ENCODE data around the gene DCST1. TPM values are rescaled to one million over a fixed set of nuclear protein-coding genes. Genes with fewer than 3 reads are reported as not detected.
"Not testable (repeated sequence)": the region's sequence is repeated elsewhere in the genome, so short reads cannot be mapped to it uniquely, and the experiment has no call there.

The DCST1 gene, protein sequence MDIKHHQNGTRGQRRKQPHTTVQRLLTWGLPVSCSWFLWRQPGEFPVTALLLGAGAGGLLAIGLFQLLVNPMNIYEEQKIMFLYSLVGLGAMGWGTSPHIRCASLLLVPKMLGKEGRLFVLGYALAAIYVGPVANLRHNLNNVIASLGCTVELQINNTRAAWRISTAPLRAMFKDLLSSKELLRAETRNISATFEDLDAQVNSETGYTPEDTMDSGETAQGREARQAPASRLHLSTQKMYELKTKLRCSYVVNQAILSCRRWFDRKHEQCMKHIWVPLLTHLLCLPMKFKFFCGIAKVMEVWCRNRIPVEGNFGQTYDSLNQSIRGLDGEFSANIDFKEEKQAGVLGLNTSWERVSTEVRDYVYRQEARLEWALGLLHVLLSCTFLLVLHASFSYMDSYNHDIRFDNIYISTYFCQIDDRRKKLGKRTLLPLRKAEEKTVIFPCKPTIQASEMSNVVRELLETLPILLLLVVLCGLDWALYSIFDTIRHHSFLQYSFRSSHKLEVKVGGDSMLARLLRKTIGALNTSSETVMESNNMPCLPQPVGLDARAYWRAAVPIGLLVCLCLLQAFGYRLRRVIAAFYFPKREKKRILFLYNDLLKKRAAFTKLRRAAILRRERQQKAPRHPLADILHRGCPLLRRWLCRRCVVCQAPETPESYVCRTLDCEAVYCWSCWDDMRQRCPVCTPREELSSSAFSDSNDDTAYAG
- total RNA-seq = not detected

DNA sequence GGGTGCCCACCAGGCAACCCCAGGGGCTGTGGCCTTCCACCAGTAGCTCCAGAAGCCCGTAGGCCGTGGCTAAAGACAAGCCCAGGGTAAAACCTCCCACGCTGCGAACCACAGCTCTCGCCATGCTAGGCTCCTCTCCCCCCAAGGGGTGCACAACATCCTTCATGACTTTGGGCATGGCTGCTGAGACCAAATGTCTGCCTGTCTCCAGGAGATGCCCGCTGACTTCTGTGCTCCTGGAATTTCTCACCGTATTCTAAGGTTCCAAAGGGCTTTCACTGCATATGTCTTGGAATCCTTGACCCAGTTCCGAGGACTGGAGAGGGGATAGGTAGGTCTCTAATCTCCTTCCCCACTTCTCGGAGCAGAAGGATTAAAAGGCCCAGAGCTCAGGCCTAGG, at the start of gene DCST1, which contains the start of gene DCST2:
Gene DCST1, plus strand, starts transcription at position 301 of the 400 bp plus-strand sequence. CDS start 213 bp downstream, outside the sequence.
Gene DCST2, minus strand, starts transcription at position 258 of the 400 bp plus-strand sequence. Its CDS starts 80 bp downstream, at position 178.
- ATAC-seq (no peak), DNase-seq (no peak)
- intact Hi-C loops (cut with DNase I) = no loop called here
- 93 to 95% methylated on average over 7 to 9 of the region's 9 CpGs for WGBS, 2 donors
- H3K4me1 ChIP-seq = no peaks in the 10 kb centered on the region
- H3K9me3 ChIP-seq = no peaks in the 10 kb centered on the region
- H3K27ac ChIP-seq = no peak within 1 kb of the TSS
- H3K4me3 ChIP-seq = no peak within 1 kb of the TSS
- no peaks in the 10 kb centered on the region for H3K36me3 ChIP-seq (replicated peaks in 1 of 2; ENCODE audit: insufficient read depth in 1 of 2, low read depth in 2 of 2)
- H3K27me3 ChIP-seq = no peaks in the 10 kb centered on the region
- no peak for TF ChIP-seq POLR2A (IDR thresholded peaks at IDR 0.05)
- TF ChIP-seq, protein P1, sequence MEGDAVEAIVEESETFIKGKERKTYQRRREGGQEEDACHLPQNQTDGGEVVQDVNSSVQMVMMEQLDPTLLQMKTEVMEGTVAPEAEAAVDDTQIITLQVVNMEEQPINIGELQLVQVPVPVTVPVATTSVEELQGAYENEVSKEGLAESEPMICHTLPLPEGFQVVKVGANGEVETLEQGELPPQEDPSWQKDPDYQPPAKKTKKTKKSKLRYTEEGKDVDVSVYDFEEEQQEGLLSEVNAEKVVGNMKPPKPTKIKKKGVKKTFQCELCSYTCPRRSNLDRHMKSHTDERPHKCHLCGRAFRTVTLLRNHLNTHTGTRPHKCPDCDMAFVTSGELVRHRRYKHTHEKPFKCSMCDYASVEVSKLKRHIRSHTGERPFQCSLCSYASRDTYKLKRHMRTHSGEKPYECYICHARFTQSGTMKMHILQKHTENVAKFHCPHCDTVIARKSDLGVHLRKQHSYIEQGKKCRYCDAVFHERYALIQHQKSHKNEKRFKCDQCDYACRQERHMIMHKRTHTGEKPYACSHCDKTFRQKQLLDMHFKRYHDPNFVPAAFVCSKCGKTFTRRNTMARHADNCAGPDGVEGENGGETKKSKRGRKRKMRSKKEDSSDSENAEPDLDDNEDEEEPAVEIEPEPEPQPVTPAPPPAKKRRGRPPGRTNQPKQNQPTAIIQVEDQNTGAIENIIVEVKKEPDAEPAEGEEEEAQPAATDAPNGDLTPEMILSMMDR (IDR thresholded peaks at IDR 0.05) = no peak

DNA sequence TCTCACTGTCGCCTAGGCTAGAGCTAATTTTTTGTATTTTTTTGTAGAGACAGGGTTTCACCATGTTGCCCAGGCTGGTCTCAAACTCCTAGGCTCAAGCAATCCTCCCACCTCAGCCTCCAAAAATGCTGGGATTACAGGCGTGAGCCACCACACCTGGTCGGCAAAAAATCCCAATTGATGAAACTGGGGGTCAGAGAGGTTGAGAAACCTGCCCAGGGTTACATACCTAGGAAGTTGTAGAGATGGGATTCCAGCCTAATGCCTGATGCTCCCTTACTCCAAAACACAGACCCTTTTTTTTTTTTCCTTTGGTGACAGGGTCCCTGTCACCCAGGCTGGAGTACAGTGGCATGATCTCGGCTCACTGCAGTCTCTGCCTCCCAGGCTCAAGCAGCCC, 46.9 kb upstream of the DCST1 start:
- ATAC-seq; DNase-seq; H3K27me3 ChIP-seq; intact Hi-C loops (cut with DNase I); H3K9me3 ChIP-seq; H3K27ac ChIP-seq; H3K36me3 ChIP-seq (replicated peaks in 1 of 2; ENCODE audit: insufficient read depth in 1 of 2, low read depth in 2 of 2); H3K4me3 ChIP-seq: not testable (repeated sequence)
- H3K4me1 ChIP-seq = peaks cover 18% of the 10 kb centered on the region
- WGBS, 2 donors = 84 to 90% methylated on average over 4 of the region's 4 CpGs

DNA sequence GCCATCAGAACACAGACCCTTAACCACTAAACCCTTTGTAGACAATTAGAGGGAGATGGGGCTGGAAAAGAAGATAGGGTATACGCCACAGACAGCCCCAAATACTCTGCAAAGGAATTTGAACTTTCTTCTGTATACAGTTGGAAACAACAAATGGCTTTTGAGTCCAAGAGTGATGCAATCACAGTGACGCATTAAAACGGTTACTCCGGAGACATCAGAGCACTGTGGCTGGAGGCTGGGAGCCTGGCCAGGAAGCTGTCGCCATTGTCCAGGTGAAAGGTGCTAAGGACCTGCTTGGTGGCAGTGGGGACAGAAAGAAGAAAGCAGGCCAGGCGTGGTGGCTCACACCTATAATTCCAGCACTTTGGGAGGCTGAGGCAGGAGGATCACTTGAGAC, 46.3 kb upstream of the DCST1 start:
- WGBS, 2 donors = 41 to 55% methylated on average over 5 to 6 of the region's 6 CpGs
- Histone ChIP-seq H3K27ac (no peak overlapping the region), H3K4me3 (no peak overlapping the region), H3K36me3 (replicated peaks in 1 of 2; ENCODE audit: insufficient read depth in 1 of 2, low read depth in 2 of 2) (no peaks in the 10 kb centered on the region), H3K27me3 (no peaks in the 10 kb centered on the region), H3K9me3 (no peaks in the 10 kb centered on the region), H3K4me1 (peaks cover 17% of the 10 kb centered on the region)
- intact Hi-C loops (cut with DNase I) = no loop called here
- DNase-seq (no peak), ATAC-seq (no peak)
- no peak for TF ChIP-seq POLR2A (IDR thresholded peaks at IDR 0.05)
- TF ChIP-seq, protein P1 (IDR thresholded peaks at IDR 0.05) = no peak

DNA sequence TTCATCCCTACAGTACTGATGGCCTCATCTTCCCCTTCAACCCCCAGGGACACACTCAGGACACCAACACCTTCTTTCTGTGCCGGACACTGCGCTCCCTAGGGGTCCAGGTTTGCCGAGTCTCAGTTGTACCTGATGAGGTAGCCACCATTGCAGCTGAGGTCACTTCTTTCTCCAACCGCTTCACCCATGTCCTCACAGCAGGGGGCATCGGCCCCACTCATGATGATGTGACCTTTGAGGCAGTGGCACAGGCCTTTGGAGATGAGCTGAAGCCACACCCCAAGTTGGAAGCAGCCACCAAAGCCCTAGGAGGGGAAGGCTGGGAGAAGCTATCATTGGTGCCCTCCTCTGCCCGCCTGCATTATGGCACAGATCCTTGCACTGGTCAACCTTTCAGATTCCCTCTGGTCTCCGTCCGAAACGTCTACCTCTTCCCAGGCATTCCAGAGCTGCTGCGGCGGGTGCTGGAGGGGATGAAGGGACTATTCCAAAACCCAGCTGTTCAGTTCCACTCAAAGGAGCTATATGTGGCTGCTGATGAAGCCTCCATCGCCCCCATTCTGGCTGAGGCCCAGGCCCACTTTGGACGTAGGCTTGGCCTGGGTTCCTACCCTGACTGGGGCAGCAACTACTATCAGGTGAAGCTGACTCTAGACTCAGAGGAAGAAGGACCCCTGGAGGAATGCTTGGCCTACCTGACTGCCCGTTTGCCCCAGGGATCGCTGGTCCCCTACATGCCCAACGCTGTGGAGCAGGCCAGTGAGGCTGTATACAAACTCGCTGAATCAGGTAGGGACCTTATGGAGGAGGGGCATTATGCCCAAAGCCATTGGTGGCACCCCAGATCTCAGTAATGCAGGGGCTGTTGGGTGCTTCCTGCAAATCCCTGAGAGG, 45.3 kb upstream of the DCST1 start:
- intact Hi-C loops (cut with DNase I) = no loop called here
- no peak for DNase-seq
- Histone ChIP-seq H3K27me3 (no peaks in the 10 kb centered on the region), H3K4me1 (peaks cover 12% of the 10 kb centered on the region), H3K36me3 (replicated peaks in 1 of 2; ENCODE audit: insufficient read depth in 1 of 2, low read depth in 2 of 2) (no peaks in the 10 kb centered on the region), H3K27ac (no peak overlapping the region), H3K4me3 (no peak overlapping the region), H3K9me3 (no peaks in the 10 kb centered on the region)
- TF ChIP-seq POLR2A (IDR thresholded peaks at IDR 0.05) = no peak
- TF ChIP-seq, protein P1 (IDR thresholded peaks at IDR 0.05) = no peak
- ATAC-seq = no peak
- WGBS, 2 donors = 80 to 82% methylated on average over 10 to 17 of the region's 17 CpGs

Measured in body of pancreas (tissue), 4 donors.